ENCODE data around the gene ST3GAL4.

Gene ST3GAL4

GRCh38 chr11:126415128-126415527, 59.6 kb downstream of the ST3GAL4 start:
- no peak overlapping the region for H3K4me3 ChIP-seq (ENCODE audit: low read length)
- peak; percentile 89 for DNase-seq (ENCODE audit: low read depth)
- TF ChIP-seq, protein P1, sequence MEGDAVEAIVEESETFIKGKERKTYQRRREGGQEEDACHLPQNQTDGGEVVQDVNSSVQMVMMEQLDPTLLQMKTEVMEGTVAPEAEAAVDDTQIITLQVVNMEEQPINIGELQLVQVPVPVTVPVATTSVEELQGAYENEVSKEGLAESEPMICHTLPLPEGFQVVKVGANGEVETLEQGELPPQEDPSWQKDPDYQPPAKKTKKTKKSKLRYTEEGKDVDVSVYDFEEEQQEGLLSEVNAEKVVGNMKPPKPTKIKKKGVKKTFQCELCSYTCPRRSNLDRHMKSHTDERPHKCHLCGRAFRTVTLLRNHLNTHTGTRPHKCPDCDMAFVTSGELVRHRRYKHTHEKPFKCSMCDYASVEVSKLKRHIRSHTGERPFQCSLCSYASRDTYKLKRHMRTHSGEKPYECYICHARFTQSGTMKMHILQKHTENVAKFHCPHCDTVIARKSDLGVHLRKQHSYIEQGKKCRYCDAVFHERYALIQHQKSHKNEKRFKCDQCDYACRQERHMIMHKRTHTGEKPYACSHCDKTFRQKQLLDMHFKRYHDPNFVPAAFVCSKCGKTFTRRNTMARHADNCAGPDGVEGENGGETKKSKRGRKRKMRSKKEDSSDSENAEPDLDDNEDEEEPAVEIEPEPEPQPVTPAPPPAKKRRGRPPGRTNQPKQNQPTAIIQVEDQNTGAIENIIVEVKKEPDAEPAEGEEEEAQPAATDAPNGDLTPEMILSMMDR (conservative IDR thresholded peaks at IDR 0.05; ENCODE audit: low read length): no peak

DNA sequence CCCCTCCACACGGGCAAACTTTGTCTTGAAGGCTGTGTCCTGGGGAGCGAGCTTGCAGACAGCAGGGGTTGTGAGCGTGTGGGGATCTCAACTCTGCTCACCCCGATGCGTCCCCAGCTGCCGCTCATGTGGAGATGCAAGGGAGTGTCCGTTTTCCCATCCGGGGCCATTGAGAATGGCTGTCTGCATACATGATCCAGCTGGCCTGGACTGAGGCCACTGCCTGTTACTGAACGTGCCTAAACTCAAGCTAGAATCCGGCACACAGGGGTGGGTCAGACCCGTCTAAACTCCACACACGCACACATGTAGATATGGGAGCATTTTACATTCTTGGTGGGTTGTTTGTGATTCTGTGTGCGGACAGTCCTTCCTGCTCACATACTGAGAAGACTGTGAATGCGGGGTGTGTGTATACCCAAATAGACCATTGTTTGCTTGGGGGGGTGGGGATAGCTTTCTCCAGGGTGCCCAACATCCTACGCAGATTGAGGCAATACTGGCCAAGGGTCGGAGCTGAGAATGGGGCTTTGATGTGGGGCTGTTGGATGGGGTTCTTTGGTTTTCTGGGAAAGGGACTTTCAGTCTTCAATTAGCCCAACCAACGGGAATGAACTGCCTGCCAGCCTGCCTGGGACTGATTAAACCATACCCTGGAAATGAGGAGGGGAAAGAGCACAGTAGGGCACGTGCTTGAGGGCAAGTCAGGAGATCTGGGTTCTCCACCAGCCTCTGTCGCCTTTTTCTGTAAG, 60.4 kb downstream of the ST3GAL4 start:
- H3K4me3 ChIP-seq (ENCODE audit: low read length): peak overlapping the region; percentile 51
- DNase-seq (ENCODE audit: low read depth): peak; percentile 60
- TF ChIP-seq, protein P1 (conservative IDR thresholded peaks at IDR 0.05; ENCODE audit: low read length): no peak

GRCh38 chr11:126416542-126417090, 61.1 kb downstream of the ST3GAL4 start:
- peak overlapping the region; percentile 51 for H3K4me3 ChIP-seq (ENCODE audit: low read length)
- TF ChIP-seq, protein P1 (conservative IDR thresholded peaks at IDR 0.05; ENCODE audit: low read length): no peak
- DNase-seq (ENCODE audit: low read depth): peak; percentile 81

- peak overlapping the region; percentile 51 for H3K4me3 ChIP-seq (ENCODE audit: low read length)
- DNase-seq (ENCODE audit: low read depth): no peak
- TF ChIP-seq, protein P1 (conservative IDR thresholded peaks at IDR 0.05; ENCODE audit: low read length): no peak
These were observed 61.8 kb downstream of the ST3GAL4 start for GRCh38 chr11:126417091-126417862.

DNA sequence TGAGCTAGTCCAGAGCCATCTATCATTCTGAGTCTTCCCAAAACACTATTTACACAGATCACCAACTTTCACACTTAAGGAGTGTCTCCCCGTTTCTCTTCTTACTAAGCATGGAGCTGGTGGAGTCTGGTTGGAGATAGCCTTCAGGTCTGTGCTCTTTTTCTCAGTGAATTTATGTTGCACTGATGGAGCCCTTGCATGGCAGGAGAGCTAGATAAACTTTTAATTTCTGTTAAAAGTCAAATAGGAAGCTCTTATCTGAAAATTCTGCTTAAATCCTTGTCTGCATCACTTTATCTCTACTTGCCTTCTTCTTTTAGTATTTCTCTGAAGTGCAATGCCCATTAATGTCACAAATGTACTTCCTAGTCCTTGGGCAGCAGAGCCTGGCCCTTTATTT, 63.4 kb downstream of the ST3GAL4 start:
- DNase-seq (ENCODE audit: low read depth): no peak
- H3K4me3 ChIP-seq (ENCODE audit: low read length): no peak overlapping the region
- TF ChIP-seq, protein P1 (conservative IDR thresholded peaks at IDR 0.05; ENCODE audit: low read length): no peak

- no peak overlapping the region for H3K4me3 ChIP-seq (ENCODE audit: low read length)
- TF ChIP-seq, protein P1 (conservative IDR thresholded peaks at IDR 0.05; ENCODE audit: low read length): no peak
- DNase-seq (ENCODE audit: low read depth): no peak
These were observed 64.6 kb downstream of the ST3GAL4 start for GRCh38 chr11:126419801-126420697.

Data from AG10803 (cell line).